Cardiac septum (tissue), 1 donor: ENCODE results near the gene SLX4IP. TPM values are rescaled to one million over a fixed set of nuclear protein-coding genes. Genes with fewer than 3 reads are reported as not detected.

Experiments
- DNase-seq: peaks from one replicate; pipeline ENCODE4 v3.0.0-alpha.2; 2020; ENCODE audit warnings: low spot score
- intact Hi-C: fragments of 100-400 bp; cut with DNase I; formaldehyde crosslinking; loops from one replicate; pipeline ENCODE4 v1.14.0; 2022
- total RNA-seq: library from RNA; stranded (reverse); fragmentation: NEBNext Ultra II Directional; extraction: Animal tissue kit (Norgen Biotek cat#: 25700); gene quantifications from one replicate; pipeline ENCODE4 v1.2.1, GENCODE V29; 2021
- donor health status: DM: no; HTN: no; CAD: no.

SLX4IP gene
- total RNA-seq, 1 donor from 2014 or later, result 2.3 TPM

- intact Hi-C loops, result no loop called here
Observed at GRCh38 chr20:10537850-10538480, 102.9 kb downstream of the SLX4IP start.

DNA sequence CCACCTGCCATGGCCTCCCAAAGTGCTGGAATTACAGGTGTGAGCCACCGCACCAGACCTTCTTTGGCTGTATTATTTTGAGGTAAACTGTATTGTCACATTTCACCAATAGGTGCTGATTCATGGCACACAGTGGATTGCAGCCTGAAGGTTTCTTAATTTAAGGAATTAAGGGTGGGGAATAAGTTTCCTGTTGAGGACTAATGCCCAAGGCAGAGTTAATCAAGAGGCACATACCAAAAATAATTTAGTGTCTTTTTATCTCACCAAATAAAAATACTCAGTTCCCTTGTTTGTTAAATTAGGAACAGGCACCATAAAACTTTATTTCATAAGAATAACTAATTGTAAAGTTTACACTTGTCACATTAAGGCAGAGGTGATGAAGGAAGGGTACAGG is 103.7 kb downstream of the SLX4IP start:
- no peak for DNase-seq
- intact Hi-C loops, result no loop called here

More at GRCh38 chr20:10537850-10538480, 102.9 kb downstream of the SLX4IP start:
- no peak for DNase-seq

GRCh38 chr20:10539818-10540553 is 104.9 kb downstream of the SLX4IP start:
- no peak for DNase-seq
- intact Hi-C loops, result no loop called here

DNA sequence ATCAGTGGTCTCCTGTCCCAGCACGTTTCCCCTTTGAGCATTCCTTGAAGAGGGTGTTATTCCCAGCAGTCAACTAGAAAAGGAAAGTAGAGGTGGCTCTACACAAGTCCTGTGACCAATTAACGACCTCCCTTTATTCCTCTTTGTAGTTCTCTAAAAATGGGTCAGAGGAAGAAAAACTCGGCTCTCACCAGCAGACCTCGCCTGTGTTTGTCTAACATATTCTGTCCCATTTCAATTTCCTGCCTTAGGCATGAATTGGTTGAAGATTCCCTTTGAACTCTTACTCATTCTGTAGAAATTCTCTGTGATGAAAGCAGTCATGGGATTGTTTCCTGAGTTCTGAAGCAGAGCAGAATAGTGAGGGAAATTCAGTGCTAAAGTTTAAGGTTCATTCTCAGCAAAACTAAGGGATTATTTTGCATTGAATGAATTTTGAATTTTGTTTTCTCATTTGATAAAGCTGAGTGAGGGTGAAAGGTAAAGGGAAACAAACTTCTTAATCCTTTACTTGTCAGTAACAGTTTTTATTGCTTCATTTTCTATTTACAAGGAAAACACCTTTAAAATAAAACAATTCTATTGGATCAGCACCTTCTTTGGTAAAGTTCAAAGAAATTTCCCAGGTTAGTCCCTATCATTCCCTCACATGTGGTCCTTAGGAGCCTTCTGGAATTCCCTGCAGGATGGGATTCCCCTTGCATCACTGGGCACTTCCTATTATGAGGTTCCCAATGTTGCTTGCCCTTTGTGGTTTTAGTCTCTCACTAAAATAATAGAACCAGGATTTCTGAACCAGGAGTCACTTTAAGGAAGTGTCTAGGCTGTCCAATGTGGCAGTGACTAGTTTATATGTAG is 105.8 kb downstream of the SLX4IP start:
- DNase-seq, result no peak
- intact Hi-C loops, result no loop called here

- DNase-seq, result no peak
- intact Hi-C loops, result no loop called here
Observed at GRCh38 chr20:10541668-10542411, 106.7 kb downstream of the SLX4IP start.

DNA sequence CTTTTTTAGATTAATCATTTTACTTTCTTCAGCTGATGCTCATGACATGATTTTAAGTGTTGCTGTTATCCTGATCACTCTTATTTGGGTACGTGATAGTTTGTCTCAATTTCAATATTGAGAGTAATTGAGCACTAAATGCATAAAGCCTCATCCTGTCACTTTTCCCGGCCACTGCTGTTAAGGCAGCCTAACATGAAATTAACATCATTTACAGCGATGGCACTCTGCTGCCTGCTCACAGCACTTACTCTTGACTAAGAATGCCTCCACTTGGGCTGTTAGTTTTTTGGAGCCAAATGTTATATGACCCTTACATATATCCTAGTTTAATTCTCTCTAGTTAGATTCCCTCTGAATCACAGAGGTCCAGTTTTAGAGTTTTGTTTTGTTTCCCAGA is 107.3 kb downstream of the SLX4IP start:
- intact Hi-C loops, result no loop called here
- no peak for DNase-seq

DNA sequence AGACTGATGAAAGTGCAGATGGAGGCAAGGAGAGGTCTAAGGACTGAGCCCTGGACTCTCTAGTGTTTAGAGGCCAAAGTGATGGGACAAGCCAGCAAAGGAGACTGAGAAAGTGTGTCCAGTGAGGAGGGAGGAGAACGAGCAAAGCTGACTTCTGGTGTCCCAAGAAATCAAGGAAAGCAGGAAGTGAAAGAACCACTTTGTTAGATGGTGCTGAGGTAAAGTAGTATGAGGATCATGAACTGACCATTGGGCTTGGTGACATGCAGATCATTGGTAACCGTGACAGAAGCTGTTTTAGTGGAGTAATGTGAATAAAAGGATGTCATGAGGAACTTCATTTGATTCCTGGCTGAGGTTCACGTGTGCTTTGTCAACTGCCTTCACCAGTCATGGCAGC is 108.4 kb downstream of the SLX4IP start:
- intact Hi-C loops, result no loop called here
- no peak for DNase-seq

DNA sequence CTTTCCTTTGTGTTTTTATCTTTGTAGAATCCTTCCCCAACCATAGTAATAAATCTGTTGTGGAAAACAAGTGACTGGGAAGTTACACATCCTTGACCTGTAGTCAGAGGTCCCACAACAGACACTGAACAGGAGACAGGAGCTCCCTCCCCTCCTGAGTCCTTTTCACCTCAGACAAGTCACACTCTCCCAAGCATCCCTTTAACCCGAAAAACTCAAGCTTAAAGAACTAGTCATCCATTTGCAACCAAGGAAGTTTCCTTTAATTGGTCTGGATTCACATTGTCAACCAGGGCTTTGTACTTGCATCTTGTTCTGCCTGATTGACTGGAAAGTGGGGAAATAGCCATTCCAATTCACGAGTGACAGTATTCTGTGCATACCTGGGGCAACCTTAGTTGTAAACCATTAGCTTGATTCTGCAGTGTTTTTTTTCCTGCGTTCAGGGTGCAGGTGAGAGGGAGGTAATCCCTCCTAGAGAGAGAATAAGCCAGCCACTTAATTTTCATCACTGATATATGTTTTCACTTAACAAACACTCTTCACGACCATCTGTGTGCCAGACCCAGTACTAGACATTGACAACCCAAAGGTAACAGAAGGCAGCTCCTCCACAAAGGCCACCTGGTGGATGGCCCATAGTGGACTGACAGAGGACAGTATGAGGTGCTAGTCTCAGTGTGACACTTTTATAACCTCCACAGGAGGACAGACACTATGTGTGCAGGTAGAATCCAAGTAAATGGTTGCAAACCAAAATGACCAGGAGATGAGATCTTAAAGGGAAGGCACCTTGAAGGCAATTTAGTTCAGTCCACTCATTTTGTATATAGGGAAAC is 112.4 kb downstream of the SLX4IP start:
- DNase-seq, result no peak
- intact Hi-C loops, result loop anchor here (5.0 kb wide), 1 partner anchor 80 kb away; no protein-coding TSS in a partner anchor

- intact Hi-C loops, result loop anchor here (5.0 kb wide), 1 partner anchor 82 kb away; no protein-coding TSS in a partner anchor
Observed at GRCh38 chr20:10549511-10549910, 114.4 kb downstream of the SLX4IP start.

DNA sequence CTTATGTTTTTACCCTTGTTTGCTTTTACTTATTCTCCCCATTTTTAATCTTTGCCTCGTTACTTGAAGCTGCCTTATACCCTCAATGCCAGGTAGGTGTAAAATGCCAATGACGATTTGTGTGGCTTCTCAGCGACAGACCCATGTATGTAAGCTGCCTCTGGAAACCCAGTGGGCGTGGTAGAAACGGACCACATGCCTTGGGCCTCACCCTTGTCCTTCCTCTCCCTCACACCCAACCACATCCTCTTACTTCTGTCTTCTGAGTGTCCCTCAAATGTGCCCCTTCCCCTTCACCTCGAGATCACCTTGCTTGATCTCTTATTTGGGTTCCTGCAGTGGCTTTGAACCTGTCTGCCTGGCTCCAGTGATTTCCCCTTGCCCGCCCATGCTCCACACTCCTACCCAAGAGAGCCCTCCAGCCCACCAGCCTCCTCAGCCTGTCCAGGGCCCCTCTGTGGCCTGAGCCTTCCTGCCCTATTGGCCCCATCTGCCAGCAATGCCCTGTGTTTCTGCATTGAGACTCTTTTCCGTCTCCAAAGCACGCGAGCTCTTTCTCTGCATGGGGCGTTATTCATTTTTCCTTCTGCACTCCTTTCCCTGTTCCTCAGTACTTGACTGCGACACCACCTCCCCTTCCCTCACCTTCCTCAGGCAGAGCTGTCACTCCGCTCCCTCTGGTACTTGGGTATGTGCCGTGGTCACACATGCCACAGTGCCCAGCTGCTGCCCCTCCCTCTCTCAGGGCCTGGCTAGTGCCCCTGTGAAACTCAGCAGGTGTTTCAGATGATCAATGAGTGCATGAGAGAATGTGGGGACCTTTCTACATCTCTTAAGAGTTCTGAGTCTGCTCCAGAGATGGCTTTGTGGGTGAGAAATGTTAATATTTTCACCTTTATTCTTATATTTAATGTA is 115.4 kb downstream of the SLX4IP start:
- intact Hi-C loops, result loop anchor here (5.0 to 10.0 kb wide), 2 partner anchors 667 to 994 kb away; no protein-coding TSS in a partner anchor

More at GRCh38 chr20:10549511-10549910, 114.4 kb downstream of the SLX4IP start:
- DNase-seq, result no peak

DNA sequence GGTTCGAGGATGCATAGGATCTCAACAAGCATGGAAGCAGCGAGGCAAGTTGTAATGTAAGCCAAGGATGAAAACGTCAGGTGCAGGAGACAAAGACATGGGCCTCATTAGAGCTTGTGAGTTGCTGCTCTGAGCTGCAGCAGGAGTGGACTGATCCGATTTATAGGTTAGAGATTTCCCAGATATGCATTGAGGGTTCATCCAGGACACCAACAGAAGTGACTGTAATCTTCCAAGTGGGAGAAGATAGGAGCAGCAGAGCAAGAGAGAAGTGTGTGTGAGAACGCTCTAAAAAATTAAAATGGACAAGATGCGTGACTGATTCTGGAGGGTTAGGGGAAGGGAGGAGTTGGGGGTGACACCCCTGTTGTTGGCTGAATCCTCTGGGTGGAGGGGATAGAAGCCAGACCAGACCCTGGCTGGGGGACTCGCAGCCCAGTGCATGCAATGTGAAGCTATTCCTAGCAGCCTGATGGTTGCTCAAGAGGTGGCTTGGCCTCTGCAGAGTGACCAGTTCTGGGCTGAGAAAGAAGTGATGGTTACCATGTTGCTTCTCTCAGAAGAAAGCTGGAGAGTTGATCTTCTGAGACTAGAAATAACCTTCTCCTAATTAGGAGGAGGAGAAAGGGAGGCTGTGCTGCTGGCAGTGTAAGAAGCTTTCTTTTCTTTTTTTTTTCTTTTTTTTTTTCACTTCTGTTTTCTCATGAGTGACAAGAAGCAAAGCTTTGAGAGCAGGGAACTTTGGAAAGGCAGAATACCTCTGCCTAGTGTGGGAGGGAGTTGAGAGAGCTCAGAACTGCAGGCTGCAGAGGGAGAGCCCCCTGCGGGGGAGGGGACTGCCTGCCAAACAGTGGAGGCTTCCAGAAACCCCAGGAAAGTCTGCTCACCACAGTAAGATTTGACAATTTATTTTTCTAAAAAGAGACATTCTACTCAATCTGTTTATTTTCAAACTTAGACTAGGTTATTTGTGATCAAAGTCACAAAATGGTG is 116.9 kb downstream of the SLX4IP start:
- intact Hi-C loops, result loop anchor here (2.0 to 10.0 kb wide), 3 partner anchors 665 to 993 kb away; no protein-coding TSS in a partner anchor

More for the DNA sequence above, 115.4 kb downstream of the SLX4IP start:
- DNase-seq, result no peak

DNA sequence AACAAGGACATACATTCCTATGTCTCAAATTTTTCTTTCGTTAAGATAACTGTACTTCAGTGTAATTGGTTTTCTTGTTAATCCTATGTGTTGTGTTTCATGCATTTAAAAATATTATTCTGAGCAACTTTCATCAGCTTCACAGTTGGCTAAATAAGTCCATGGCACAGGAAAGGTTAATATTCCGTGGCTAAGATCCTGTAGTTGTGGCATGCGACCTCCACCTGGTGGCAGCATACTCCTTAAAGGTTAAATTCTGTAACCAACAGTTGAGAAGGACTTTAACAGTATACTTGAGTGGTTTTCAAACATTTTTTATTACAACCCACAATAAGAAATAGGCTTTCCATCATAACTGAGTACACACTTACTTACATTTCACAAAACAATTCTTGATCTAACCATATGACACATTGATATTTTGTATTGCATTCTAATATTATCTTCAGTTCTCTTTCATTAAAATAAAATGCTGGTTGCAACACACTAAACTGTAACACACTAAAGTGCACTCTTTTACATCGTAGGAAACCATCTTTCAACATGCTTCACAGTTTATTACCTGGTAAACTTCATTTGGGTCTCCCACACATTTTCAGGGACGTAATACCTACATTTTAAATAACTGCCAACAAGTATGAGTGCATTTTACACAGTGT is 118.3 kb downstream of the SLX4IP start:
- intact Hi-C loops, result loop anchor here (2.0 to 10.0 kb wide), 3 partner anchors 664 to 991 kb away; no protein-coding TSS in a partner anchor
- no peak for DNase-seq

More for the DNA sequence above, 116.9 kb downstream of the SLX4IP start:
- DNase-seq, result no peak

GRCh38 chr20:10554285-10554684 is 119.2 kb downstream of the SLX4IP start:
- DNase-seq, result no peak
- intact Hi-C loops, result loop anchor here (5.0 to 10.0 kb wide), 2 partner anchors 663 to 991 kb away; no protein-coding TSS in a partner anchor

GRCh38 chr20:10555393-10555792 is 120.3 kb downstream of the SLX4IP start:
- intact Hi-C loops, result loop anchor here (5.0 to 10.0 kb wide), 3 partner anchors 37 to 989 kb away; partner anchors contain the start of gene JAG1
- no peak for DNase-seq

DNA sequence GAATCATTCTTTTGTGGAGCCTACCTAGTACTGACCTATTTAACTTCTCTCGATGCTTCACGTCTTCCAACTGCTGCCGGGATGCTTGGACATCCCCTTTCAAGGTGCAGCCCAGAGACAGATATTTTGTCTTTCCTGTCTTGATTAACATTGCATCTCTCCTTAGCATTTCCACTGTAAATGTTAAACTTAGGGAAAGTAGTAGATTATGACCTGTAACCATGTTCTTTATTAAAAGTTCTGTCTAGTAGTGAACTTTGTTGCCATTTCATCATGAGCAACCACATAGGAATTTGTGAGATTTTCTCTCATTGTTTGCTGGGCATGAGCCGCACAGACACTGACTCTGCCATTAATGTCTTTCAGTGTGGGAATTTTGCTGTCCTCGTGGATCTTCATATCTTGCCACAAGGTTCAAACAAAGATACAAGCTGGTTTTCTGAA is 120.8 kb downstream of the SLX4IP start:
- intact Hi-C loops, result loop anchor here (5.0 to 10.0 kb wide), 3 partner anchors 36 to 989 kb away; partner anchors contain the start of gene JAG1
- DNase-seq, result no peak
